GM12878 (cell line): ENCODE measurements around the gene ERN1. TPM values are rescaled to one million over a fixed set of nuclear protein-coding genes. Genes with fewer than 3 reads are reported as not detected.

Source experiments
- ATAC-seq: fragments of 200-7000 bp; cut with Tn5 transposase; 3 replicates; pipeline ENCODE4 v1.9.1; 2020; ENCODE audit warnings: mild to moderate bottlenecking, moderate library complexity
- BruUV-seq: library from RNA; stranded (reverse); fragments of 400-500 nt; replicated peaks from 2 replicates; lab custom pipeline; 2021; lab: Mats Ljungman, UMichigan
- CTCF ChIA-PET: fragments of 300-600 bp; sonication (Branson Sonifier 250); formaldehyde crosslinking; extraction: SDS; loops from one replicate; lab custom pipeline; 2021; ENCODE audit warnings: inconsistent platforms; lab: Yijun Ruan, JAX
- POLR2A ChIA-PET: fragments of 350-600 bp; formaldehyde crosslinking; extraction: SDS; loops from one replicate; lab custom pipeline; 2021; ENCODE audit warnings: inconsistent platforms; lab: Charles Lee
- RAD21 ChIA-PET: fragments of 300-600 bp; sonication (Branson Sonifier 250); formaldehyde crosslinking; loops from one replicate; lab custom pipeline; 2023; ENCODE audit warnings: antibody characterized with exemption; ENCODE audit not compliant: unreplicated experiment; lab: Charles Lee
- SMC1A ChIA-PET: fragments of 300-600 bp; sonication (Branson Sonifier 250); formaldehyde crosslinking; loops from one replicate; lab custom pipeline; 2023; ENCODE audit not compliant: unreplicated experiment, uncharacterized antibody; lab: Charles Lee
- DNase-seq: peaks from one replicate; pipeline ENCODE4 v3.0.0-alpha.2; 2011; ENCODE audit warnings: low read depth, low spot score
- FAIRE-seq: peaks from 3 replicates; lab custom pipeline; 2011; peaks lifted over from hg19 to GRCh38; lab: Jason Lieb, UNC
- H2AFZ ChIP-seq: 2 replicates; pipeline ENCODE4 v1.6.0; 2011; ENCODE audit warnings: low read depth, low read length, control low read depth; ENCODE audit not compliant: control insufficient read depth
- H3K27ac ChIP-seq: 2 replicates; pipeline ENCODE4 v1.5.1; 2011; ENCODE audit warnings: control low read depth; ENCODE audit not compliant: control insufficient read depth, insufficient read depth
- H3K27me3 ChIP-seq, 2 experiments: replicated peaks in 1 of 2; 2 replicates each; pipeline versions ENCODE4 v1.6.0 to v1.6.1; 2011; ENCODE audit warnings: low read length in 1 of 2; ENCODE audit not compliant: control insufficient read depth in 2 of 2, insufficient read depth in 2 of 2
- H3K36me3 ChIP-seq, 2 experiments: 2 replicates each; pipeline ENCODE4 v1.5.1; 2011; ENCODE audit warnings: low read length in 1 of 2; ENCODE audit not compliant: control insufficient read depth in 2 of 2, insufficient read depth in 2 of 2
- H3K4me1 ChIP-seq: 2 replicates; pipeline ENCODE4 v1.6.1; 2011; ENCODE audit warnings: mild to moderate bottlenecking, low read length, moderate library complexity, mixed read lengths; ENCODE audit not compliant: control insufficient read depth, insufficient read depth
- H3K4me2 ChIP-seq: 2 replicates; pipeline ENCODE4 v1.6.0; 2011; ENCODE audit warnings: control low read depth; ENCODE audit not compliant: control insufficient read depth, insufficient read depth
- H3K4me3 ChIP-seq: fragments of 200-600 bp; sonication (generic); 2 replicates; pipeline ENCODE4 v1.5.1; 2016
- H3K79me2 ChIP-seq: 2 replicates; pipeline ENCODE4 v1.6.0; 2011; ENCODE audit warnings: low read length; ENCODE audit not compliant: control insufficient read depth, insufficient read depth
- H3K9ac ChIP-seq: 2 replicates; pipeline ENCODE4 v1.8.0; 2011; ENCODE audit warnings: low read length, control low read depth, mixed read lengths; ENCODE audit not compliant: control insufficient read depth, insufficient read depth
- H3K9me3 ChIP-seq: replicated peaks from 3 replicates; pipeline ENCODE4 v1.5.1; 2011; ENCODE audit warnings: mild to moderate bottlenecking, low read length; ENCODE audit not compliant: control insufficient read depth, insufficient read depth
- H4K20me1 ChIP-seq: 2 replicates; pipeline ENCODE4 v1.6.0; 2011; ENCODE audit not compliant: control insufficient read depth, insufficient read depth
- CREB1 ChIP-seq: IDR thresholded peaks from 2 replicates; pipeline ENCODE4 v1.6.1; 2012; ENCODE audit warnings: low read depth, mild to moderate bottlenecking, inconsistent platforms
- MLLT1 ChIP-seq: fragments of 450-650 bp; IDR thresholded peaks from 2 replicates; pipeline ENCODE4 v1.6.1; 2016; ENCODE audit warnings: mild to moderate bottlenecking
- RAD51 ChIP-seq: fragments of 450-650 bp; IDR thresholded peaks from 2 replicates; pipeline ENCODE4 v1.6.1; 2016; ENCODE audit warnings: moderate library complexity, mild to moderate bottlenecking, inconsistent platforms
- RB1 ChIP-seq: fragments of 450-650 bp; formaldehyde crosslinking; IDR thresholded peaks from 2 replicates; pipeline ENCODE4 v1.6.1; 2017; ENCODE audit warnings: mild to moderate bottlenecking, borderline replicate concordance
- RELB ChIP-seq: fragments of 450-650 bp; IDR thresholded peaks from 2 replicates; pipeline ENCODE4 v1.6.1; 2017; ENCODE audit warnings: low read depth, mild to moderate bottlenecking, moderate library complexity
- SUPT20H ChIP-seq: IDR thresholded peaks from 2 replicates; pipeline ENCODE4 v1.6.1; 2011; ENCODE audit warnings: low read depth, mild to moderate bottlenecking, low read length, moderate library complexity, borderline replicate concordance; ENCODE audit not compliant: control insufficient read depth
- ZBTB11 ChIP-seq: fragments of 450-650 bp; formaldehyde crosslinking; IDR thresholded peaks from 2 replicates; pipeline ENCODE4 v1.5.0; 2022; ENCODE audit warnings: mild to moderate bottlenecking, missing genetic modification characterization
- WGBS: methylation state at CpG from one replicate; pipeline ENCODE4 v1.1.6; 2016; ENCODE audit warnings: low lambda C conversion rate; ENCODE audit not compliant: insufficient replicate concordance, insufficient coverage; ENCODE audit errors: missing lambda C conversion rate; 5-methylcytosine and 5-hydroxymethylcytosine counted together
- in situ Hi-C: fragments of 300-500 bp; cut with MboI; formaldehyde crosslinking; loops from 9 replicates; pipeline ENCODE4 v1.14.3; 2018; ENCODE audit warnings: mixed read lengths
- intact Hi-C: fragments of 100-400 bp; cut with micrococcal nuclease; formaldehyde crosslinking; loops from one replicate; pipeline ENCODE4 v1.14.2; 2022; ENCODE audit not compliant: unreplicated experiment
- polyA plus RNA-seq, 11 experiments: library from polyadenylated mRNA; depleted of rRNA in 4 of 11; unstranded in 6 of 11; stranded (reverse) in 5 of 11; fragments of >200 nt; fragmentation: Nextera tagmentation in 4 of 11; fragmentation: Illumina TruSeq in 1 of 11; extraction: Ambion mirVana in 4 of 11; extraction: Trizol in 1 of 11; gene quantifications; 1 replicate in 1 of 11; 2 replicates in 10 of 11; pipeline versions ENCODE4 v1.2.1 to v1.2.3, GENCODE V29; 2011 to 2016; ENCODE audit warnings: inconsistent platforms in 2 of 11, missing spikeins in 2 of 11, low read depth in 1 of 11
- total RNA-seq, 4 experiments: library from RNA; depleted of rRNA in 3 of 4; stranded (reverse); fragments of >200 nt in 3 of 4; fragmentation: Illumina TruSeq in 1 of 4; extraction: Trizol in 1 of 4; gene quantifications; 2 replicates each; pipeline versions ENCODE4 v1.2.1 to v1.2.3, GENCODE V29; 2013 to 2021
- TF ChIP-seq, protein P1 (sequence below): fragments of 450-650 bp; IDR thresholded peaks from 2 replicates; pipeline ENCODE4 v1.6.1; 2018; ENCODE audit warnings: borderline replicate concordance, mild to moderate bottlenecking; ENCODE audit not compliant: partially characterized antibody

Gene ERN1
- total and polyA plus RNA-seq, 10 of the 15 experiments (the other 5 are each of a cell fraction or from before 2014, with no cell fraction given), result 2.6 to 19.2 (median 7.6) TPM

- 0 out of 2 replicates have a peak, but pooled peaks have one; percentile 18 for TF ChIP-seq RELB
- TF ChIP-seq RB1, result no peak
- TF ChIP-seq RAD51, result no peak
- no peak for TF ChIP-seq CREB1
- TF ChIP-seq, protein P1, sequence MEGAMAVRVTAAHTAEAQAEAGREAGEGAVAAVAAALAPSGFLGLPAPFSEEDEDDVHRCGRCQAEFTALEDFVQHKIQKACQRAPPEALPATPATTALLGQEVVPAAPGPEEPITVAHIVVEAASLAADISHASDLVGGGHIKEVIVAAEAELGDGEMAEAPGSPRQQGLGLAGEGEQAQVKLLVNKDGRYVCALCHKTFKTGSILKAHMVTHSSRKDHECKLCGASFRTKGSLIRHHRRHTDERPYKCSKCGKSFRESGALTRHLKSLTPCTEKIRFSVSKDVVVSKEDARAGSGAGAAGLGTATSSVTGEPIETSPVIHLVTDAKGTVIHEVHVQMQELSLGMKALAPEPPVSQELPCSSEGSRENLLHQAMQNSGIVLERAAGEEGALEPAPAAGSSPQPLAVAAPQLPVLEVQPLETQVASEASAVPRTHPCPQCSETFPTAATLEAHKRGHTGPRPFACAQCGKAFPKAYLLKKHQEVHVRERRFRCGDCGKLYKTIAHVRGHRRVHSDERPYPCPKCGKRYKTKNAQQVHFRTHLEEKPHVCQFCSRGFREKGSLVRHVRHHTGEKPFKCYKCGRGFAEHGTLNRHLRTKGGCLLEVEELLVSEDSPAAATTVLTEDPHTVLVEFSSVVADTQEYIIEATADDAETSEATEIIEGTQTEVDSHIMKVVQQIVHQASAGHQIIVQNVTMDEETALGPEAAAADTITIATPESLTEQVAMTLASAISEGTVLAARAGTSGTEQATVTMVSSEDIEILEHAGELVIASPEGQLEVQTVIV, result no peak
These were observed 1.8 kb upstream of the ERN1 start (continued) for GRCh38 chr17:64131606-64132270.

- DNase-seq, result peak; percentile 68
- peak overlapping the region; percentile 83 for H3K27ac ChIP-seq
- RAD21 ChIA-PET, result interaction anchor here (0.5 to 14.4 kb wide), 19 partner anchors 9 to 222 kb away, joined by 3 to 507 read pairs (median 15); partner anchors contain the start of genes GH1 and ICAM2
- TF ChIP-seq ZBTB11 (no peak), MLLT1 (peak; percentile 76), SUPT20H (no peak)
These were observed 636 bp upstream of the ERN1 start for GRCh38 chr17:64130559-64131001.

More at GRCh38 chr17:64130559-64131001, 636 bp upstream of the ERN1 start:
- H3K4me2 ChIP-seq, result peak overlapping the region; percentile 65
- TSS peak; percentile 98 for BruUV-seq
- H3K4me3 ChIP-seq, result peak overlapping the region; percentile 8; the same call in 1 of the 2 replicates
- peak; percentile 38 for FAIRE-seq
- intact Hi-C loops, result loop anchor here (2.0 kb wide), 1 partner anchor 68 kb away; no protein-coding TSS in a partner anchor
- peak overlapping the region; percentile 67 for H3K9ac ChIP-seq
- ChIA-PET POLR2A (interaction anchor here (0.6 to 6.6 kb wide), 24 partner anchors 10 to 226 kb away, joined by 3 to 86 read pairs (median 7); partner anchors contain the start of genes CD79B, GH1 and ICAM2), SMC1A (interaction anchor here (0.9 to 11.2 kb wide), 20 partner anchors 8 to 226 kb away, joined by 3 to 570 read pairs (median 6); partner anchors contain the start of genes GH1 and ICAM2), CTCF (interaction anchor here (0.8 to 9.7 kb wide), 17 partner anchors 7 to 215 kb away, joined by 3 to 915 read pairs (median 47); partner anchors contain the start of genes CSHL1, GH1 and ICAM2)
- in situ Hi-C loops, result loop anchor here (5.0 kb wide), 2 partner anchors 103 to 208 kb away; no protein-coding TSS in a partner anchor
- WGBS, result under 1% methylated on average over 24 of the region's 24 CpGs
- H3K36me3 ChIP-seq, result no peaks in the 10 kb centered on the region
- peaks cover 32% of the 10 kb centered on the region for H3K4me1 ChIP-seq
- peak; percentile 51 for ATAC-seq
- H3K79me2 ChIP-seq, result peaks cover 40% of the 10 kb centered on the region
- peak overlapping the region; percentile 70 for H2AFZ ChIP-seq
- no peaks in the 10 kb centered on the region for H3K9me3 ChIP-seq
- H4K20me1 ChIP-seq, result no peaks in the 10 kb centered on the region
- no peaks in the 10 kb centered on the region for H3K27me3 ChIP-seq
